SJSA1 (cell line): ENCODE measurements around the gene FTL. TPM values are rescaled to one million over a fixed set of nuclear protein-coding genes. Genes with fewer than 3 reads are reported as not detected.
"Not testable (repeated sequence)": the region's sequence is repeated elsewhere in the genome, so short reads cannot be mapped to it uniquely, and the experiment has no call there.

Experiments used
- DNase-seq, 2 experiments: peaks; one replicate each; pipeline ENCODE4 v3.0.0-alpha.2; 2015 to 2020; ENCODE audit warnings: low spot score in 2 of 2, low read depth in 1 of 2
- H3K27ac ChIP-seq: fragments of 250-450 bp; sonication (Bioruptor Pico); 2 replicates; pipeline ENCODE4 v1.5.1; 2020; ENCODE audit warnings: mild to moderate bottlenecking, moderate library complexity
- H3K27me3 ChIP-seq: fragments of 250-450 bp; sonication (Bioruptor Pico); replicated peaks from 2 replicates; pipeline ENCODE4 v1.5.1; 2020; ENCODE audit warnings: mild to moderate bottlenecking, moderate library complexity
- H3K36me3 ChIP-seq: fragments of 250-450 bp; sonication (Bioruptor Pico); 2 replicates; pipeline ENCODE4 v1.5.1; 2020; ENCODE audit warnings: mild to moderate bottlenecking
- H3K4me1 ChIP-seq: fragments of 250-450 bp; sonication (Bioruptor Pico); replicated peaks from 2 replicates; pipeline ENCODE4 v1.6.1; 2021; ENCODE audit warnings: mild to moderate bottlenecking
- H3K4me3 ChIP-seq: fragments of 250-450 bp; sonication (Bioruptor Pico); 2 replicates; pipeline ENCODE4 v1.5.1; 2020; ENCODE audit warnings: mild to moderate bottlenecking
- H3K9me3 ChIP-seq: fragments of 250-450 bp; sonication (Bioruptor Pico); replicated peaks from 2 replicates; pipeline ENCODE4 v1.5.1; 2020; ENCODE audit warnings: mild to moderate bottlenecking
- total RNA-seq: library from RNA; depleted of rRNA; stranded (reverse); fragments of >200 nt; shearing (Covaris generic); gene quantifications from 2 replicates; pipeline ENCODE4 v1.2.3, GENCODE V29; 2014; rRNA removed

The FTL gene
- 2,837 and 3,145 TPM in 2 replicates for total RNA-seq

- peak; percentile 93 to 94 for DNase-seq
- peaks cover 40% of the 10 kb centered on the region for H3K4me1 ChIP-seq
- no peaks in the 10 kb centered on the region for H3K27me3 ChIP-seq
- H3K36me3 ChIP-seq, result peaks cover 64% of the 10 kb centered on the region
- peak within 1 kb of the TSS; percentile 52 for H3K4me3 ChIP-seq
- peak within 1 kb of the TSS; percentile 99 for H3K27ac ChIP-seq
- H3K9me3 ChIP-seq, result no peaks in the 10 kb centered on the region; the same call in 1 of the 2 replicates
Measured at GRCh38 chr19:48965040-48965805, at the start of gene FTL. Gene FTL, plus strand, starts transcription at chr19:48965309. Its CDS starts 199 bp downstream, at chr19:48965508.

DNA sequence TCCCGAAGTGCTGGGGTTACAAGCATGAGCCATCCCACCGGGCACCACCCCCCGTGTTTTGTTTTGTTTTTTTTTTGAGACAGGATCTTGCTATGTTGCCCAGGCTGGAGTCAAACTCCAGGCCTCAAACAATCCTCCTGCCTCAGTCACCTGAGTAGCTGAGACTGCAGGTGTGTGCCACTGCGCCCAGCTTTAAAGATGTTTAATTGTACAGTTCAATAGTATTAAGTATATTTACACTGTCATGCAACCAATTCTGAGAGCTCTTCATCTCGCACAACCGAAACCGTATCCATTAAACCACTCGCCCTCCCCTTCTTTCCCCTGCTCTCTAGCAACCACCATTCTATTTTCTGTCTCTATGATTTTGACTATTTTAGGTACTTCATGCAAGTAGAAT, 49.4 kb upstream of the FTL start:
- Histone ChIP-seq H3K27ac (no peak overlapping the region), H3K27me3 (no peaks in the 10 kb centered on the region), H3K4me3 (no peak overlapping the region), H3K4me1 (no peaks in the 10 kb centered on the region), H3K9me3 (no peaks in the 10 kb centered on the region), H3K36me3 (peaks cover 73% of the 10 kb centered on the region)
- DNase-seq, result no peak

- Histone ChIP-seq H3K27me3 (no peaks in the 10 kb centered on the region), H3K4me1 (no peaks in the 10 kb centered on the region), H3K9me3 (no peaks in the 10 kb centered on the region), H3K36me3 (peaks cover 71% of the 10 kb centered on the region), H3K4me3 (no peak overlapping the region), H3K27ac (no peak overlapping the region)
- DNase-seq, result no peak
Measured at GRCh38 chr19:48918071-48918470, 47.0 kb upstream of the FTL start.

- no peaks in the 10 kb centered on the region for H3K27me3 ChIP-seq
- H3K9me3 ChIP-seq, result no peaks in the 10 kb centered on the region
- H3K36me3 ChIP-seq, result peaks cover 66% of the 10 kb centered on the region
- H3K27ac ChIP-seq, result no peak overlapping the region
- no peak overlapping the region for H3K4me3 ChIP-seq
- no peak for DNase-seq
- H3K4me1 ChIP-seq, result no peaks in the 10 kb centered on the region
Measured at GRCh38 chr19:48918801-48919247, 46.3 kb upstream of the FTL start.

DNA sequence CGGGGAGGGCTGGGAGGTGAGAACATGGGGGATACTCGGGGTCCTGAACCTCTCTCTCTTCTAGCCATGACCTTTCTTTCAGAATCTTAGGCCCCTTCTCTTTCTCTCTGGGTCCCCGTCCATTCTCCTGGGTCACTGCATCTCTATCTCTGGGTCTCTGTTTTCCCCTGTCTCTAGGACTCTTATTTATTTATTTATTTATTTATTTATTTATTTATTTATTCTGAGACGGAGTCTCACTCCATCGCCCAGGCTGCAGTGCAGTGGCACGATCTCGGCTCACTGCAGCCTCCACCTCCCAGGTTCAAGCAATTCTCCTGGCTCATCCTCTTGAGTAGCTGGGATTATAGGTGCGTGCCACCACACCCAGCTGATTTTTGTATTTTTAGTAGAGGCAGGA, 45.8 kb upstream of the FTL start:
- H3K9me3 ChIP-seq, H3K27ac ChIP-seq, H3K4me1 ChIP-seq, H3K4me3 ChIP-seq, H3K27me3 ChIP-seq, DNase-seq: not testable (repeated sequence)
- H3K36me3 ChIP-seq, result peaks cover 62% of the 10 kb centered on the region

GRCh38 chr19:48920949-48921348, 44.2 kb upstream of the FTL start:
- Histone ChIP-seq H3K27ac (no peak overlapping the region), H3K27me3 (no peaks in the 10 kb centered on the region), H3K4me1 (peaks cover 14% of the 10 kb centered on the region), H3K36me3 (peaks cover 50% of the 10 kb centered on the region), H3K4me3 (no peak overlapping the region), H3K9me3 (no peaks in the 10 kb centered on the region)
- no peak for DNase-seq

- no peak for DNase-seq
- Histone ChIP-seq H3K4me1 (peaks cover 21% of the 10 kb centered on the region), H3K27me3 (no peaks in the 10 kb centered on the region), H3K36me3 (peaks cover 41% of the 10 kb centered on the region), H3K4me3 (no peak overlapping the region), H3K27ac (no peak overlapping the region), H3K9me3 (no peaks in the 10 kb centered on the region)
Measured at GRCh38 chr19:48921721-48922500, 43.2 kb upstream of the FTL start.

- Histone ChIP-seq H3K4me1 (peaks cover 26% of the 10 kb centered on the region), H3K9me3 (no peaks in the 10 kb centered on the region), H3K27me3 (no peaks in the 10 kb centered on the region), H3K27ac (no peak overlapping the region), H3K4me3 (no peak overlapping the region), H3K36me3 (peaks cover 38% of the 10 kb centered on the region)
- no peak for DNase-seq
Measured at GRCh38 chr19:48922548-48923490, 42.3 kb upstream of the FTL start.

DNA sequence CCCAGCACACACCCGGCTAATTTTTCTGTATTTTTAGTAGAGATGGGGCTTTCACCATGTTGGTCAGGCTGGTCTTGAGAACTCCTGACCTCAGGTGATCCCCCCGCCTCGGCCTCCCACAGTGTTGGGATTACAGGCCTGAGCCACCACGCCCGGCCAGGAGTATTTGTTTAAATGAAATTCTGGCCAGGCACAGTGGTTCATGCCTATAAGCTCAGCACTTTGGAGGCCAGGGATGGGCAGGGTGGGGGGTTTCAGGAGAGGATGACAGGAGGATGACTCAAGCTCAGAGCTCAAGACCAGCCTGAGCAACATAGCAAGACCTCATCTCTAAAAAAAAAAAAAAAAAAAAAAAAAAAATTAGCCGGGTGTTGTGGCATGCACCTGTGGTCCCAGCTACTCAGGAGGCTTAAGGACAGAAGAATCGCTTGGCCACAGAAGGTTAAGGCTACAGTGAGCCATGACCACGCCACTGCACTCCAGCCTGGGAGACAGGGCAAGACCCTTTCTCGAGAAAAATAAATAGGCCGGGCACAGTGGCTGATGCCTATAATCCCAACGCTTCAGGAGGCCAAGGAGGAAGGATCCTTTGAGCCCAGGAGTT, 39.8 kb upstream of the FTL start:
- Histone ChIP-seq H3K27ac (peak overlapping the region; percentile 51; the same call in 1 of the 2 replicates), H3K36me3 (peaks cover 23% of the 10 kb centered on the region), H3K9me3 (no peaks in the 10 kb centered on the region), H3K4me3 (no peak overlapping the region), H3K4me1 (peaks cover 26% of the 10 kb centered on the region), H3K27me3 (no peaks in the 10 kb centered on the region)
- DNase-seq, result peak; percentile 42 to 81

- H3K27ac ChIP-seq, DNase-seq, H3K4me3 ChIP-seq, H3K27me3 ChIP-seq, H3K9me3 ChIP-seq: not testable (repeated sequence)
- Histone ChIP-seq H3K36me3 (peaks cover 17% of the 10 kb centered on the region), H3K4me1 (peaks cover 26% of the 10 kb centered on the region)
Measured at GRCh38 chr19:48925890-48926289, 39.2 kb upstream of the FTL start.

DNA sequence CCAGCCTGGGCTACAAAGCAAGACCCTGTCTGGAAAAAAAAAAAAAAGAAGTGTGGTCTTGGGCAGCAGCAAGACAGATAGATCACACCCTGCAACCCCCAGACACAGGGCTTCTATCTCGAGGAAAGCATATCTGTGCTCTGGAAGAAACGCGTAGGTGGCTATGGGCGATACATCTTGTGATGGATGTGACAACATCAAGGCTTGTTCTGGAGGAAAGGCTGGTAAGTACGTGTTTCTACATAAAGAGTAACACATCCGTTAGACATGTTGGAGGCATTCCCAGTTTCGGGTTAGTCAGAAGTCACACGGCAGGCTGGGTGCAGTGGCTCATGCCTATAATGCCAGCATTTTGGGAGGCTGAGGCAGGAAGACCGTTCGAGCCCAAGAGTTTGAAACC, 38.2 kb upstream of the FTL start:
- Histone ChIP-seq H3K9me3 (no peaks in the 10 kb centered on the region), H3K27ac (no peak overlapping the region), H3K36me3 (peaks cover 10% of the 10 kb centered on the region)

DNA sequence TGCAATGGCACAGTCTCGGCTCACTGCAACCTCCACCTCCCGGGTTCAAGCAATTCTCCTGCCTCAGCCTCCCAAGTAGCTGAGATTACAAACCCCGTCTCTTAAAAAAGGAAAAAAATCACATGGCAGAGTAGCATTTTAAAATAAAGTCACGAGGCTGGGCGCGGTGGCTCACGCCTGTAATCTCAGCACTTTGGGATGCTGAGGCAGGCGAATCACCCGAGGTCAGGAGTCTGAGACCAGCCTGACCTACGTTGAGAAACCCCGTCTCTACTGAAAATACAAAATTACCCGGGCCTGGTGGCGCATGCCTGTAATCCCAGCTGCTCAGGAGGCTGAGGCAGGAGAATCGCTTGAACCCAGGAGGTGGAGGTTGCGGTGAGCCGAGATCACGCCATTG, 37.4 kb upstream of the FTL start:
- H3K36me3 ChIP-seq, DNase-seq, H3K9me3 ChIP-seq, H3K27ac ChIP-seq, H3K4me3 ChIP-seq, H3K27me3 ChIP-seq: not testable (repeated sequence)
- peaks cover 26% of the 10 kb centered on the region for H3K4me1 ChIP-seq

More for the DNA sequence above, 38.2 kb upstream of the FTL start:
- peak; percentile 39 to 66 for DNase-seq
- Histone ChIP-seq H3K4me3 (no peak overlapping the region), H3K27me3 (no peaks in the 10 kb centered on the region), H3K4me1 (peaks cover 26% of the 10 kb centered on the region)
